GM19328 (cell line): ENCODE measurements around the gene PDCD1LG2.
"Not testable (repeated sequence)": the region's sequence is repeated elsewhere in the genome, so short reads cannot be mapped to it uniquely, and the experiment has no call there.

Source experiments
- ATAC-seq: cut with Tn5 transposase; IDR thresholded peaks from one replicate; pipeline ENCODE4 v1.9.1; 2021; ENCODE audit warnings: mild to moderate bottlenecking, moderate library complexity; ENCODE audit not compliant: unreplicated experiment

Gene PDCD1LG2

DNA sequence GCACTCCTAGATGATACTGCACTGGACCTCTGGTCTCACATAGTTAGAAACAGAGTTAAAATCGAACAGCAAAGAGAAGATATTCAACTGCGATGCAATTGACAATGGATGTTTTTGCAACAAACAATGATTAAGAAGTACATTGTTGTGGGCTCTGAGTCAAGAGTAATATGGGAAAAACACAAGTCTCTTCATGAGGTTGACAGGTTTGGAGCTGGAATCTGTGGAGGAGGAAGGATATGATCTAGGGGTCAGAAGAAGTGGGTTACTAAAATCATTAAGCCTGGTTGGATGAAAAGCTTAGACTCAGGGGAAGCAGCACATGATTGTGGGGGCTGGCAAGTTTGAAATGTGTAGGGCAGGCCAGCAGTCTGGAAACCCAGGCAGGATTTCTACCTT, 53.1 kb downstream of the PDCD1LG2 start:
- ATAC-seq = no peak

DNA sequence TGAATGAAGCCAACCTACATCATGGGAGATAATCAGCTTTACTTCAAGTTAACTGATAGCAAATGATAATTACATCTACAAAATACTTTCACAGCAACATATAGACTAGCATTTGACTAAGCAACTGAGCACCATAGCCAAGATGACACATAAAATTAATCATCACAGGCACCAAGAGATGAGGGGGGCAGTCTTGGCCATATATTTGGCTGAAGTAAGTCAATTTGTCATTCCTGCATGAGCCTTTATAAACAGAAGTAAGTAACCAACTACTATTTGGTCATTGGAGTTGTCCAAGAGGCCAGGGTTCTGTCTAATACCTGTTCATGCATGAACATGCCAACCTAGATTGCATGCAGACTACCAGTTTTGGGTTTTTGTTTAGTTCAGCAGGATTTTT, 53.6 kb downstream of the PDCD1LG2 start:
- ATAC-seq = no peak

DNA sequence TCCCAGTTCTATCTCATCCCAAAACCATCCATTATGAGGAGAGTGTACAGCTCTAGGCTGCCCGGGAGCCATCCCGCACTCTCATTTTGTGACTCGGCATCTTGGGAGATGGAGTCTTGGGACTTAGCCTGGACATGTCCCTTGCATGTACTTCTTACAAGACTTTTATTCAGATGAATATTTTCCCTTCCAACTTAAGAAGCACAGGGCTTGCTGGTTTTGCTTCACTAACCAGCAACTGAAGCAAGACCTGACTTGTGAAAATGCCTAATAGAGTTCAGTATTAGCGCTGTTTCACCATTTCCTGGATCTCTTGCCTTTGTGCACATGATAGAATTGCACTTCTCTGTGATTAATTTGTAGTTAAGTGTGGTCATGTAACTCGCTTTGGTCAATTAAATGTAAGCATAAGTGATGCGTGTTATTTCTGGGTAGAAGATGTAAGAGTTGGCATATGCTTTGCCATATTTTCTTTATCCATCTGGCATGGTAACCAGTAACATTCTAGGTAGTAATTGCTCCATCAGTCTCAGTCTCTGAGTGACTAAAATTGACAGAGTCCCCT, 55.8 kb downstream of the PDCD1LG2 start:
- ATAC-seq = no peak

DNA sequence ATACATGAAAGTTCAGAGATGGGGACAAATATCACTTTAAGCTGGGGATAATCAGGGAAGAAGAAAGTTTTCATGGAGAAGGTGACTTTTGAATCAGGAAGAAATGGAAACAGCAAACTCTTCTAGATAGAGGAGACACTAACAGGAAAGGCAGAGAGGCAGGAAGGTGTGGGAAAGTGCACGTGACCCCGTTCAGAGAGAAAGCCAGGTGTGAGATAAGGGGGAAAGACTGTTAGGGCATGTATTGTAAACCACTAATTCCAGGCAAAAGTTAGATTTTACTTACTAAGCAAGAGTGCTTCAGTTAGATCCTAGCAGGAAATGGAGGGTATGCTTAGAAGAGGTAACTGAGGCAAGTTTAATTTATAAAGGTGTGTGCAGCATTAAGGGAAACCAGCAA, 58.5 kb downstream of the PDCD1LG2 start:
- ATAC-seq = no peak

DNA sequence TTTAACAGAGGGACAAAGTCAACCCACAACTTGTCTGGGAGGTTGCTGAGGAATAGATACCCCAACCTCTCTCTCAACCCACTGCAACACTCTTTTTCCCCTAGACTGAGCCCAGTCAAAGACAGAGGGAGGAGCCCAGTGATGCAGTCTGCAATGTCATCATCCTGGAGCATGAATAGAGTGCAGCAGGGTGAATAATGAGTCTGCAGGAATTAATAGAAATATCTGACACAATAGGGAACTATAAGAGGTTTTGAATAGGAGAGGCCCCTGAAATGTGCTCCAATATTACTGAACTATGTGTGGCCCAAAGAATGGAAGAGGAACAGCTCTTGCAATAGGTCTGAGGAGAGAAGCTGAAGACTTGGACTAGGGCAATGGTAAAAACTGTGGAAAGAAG, 59.1 kb downstream of the PDCD1LG2 start:
- ATAC-seq = no peak

DNA sequence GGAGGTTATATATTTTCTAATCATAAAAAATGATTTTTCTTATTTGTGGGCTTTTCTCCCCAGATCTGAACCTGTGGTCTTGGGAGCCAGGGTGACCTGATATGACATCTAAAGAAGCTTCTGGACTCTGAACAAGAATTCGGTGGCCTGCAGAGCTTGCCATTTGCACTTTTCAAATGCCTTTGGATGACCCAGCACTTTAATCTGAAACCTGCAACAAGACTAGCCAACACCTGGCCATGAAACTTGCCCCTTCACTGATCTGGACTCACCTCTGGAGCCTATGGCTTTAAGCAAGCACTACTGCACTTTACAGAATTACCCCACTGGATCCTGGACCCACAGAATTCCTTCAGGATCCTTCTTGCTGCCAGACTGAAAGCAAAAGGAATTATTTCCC, 59.6 kb downstream of the PDCD1LG2 start:
- no peak for ATAC-seq

DNA sequence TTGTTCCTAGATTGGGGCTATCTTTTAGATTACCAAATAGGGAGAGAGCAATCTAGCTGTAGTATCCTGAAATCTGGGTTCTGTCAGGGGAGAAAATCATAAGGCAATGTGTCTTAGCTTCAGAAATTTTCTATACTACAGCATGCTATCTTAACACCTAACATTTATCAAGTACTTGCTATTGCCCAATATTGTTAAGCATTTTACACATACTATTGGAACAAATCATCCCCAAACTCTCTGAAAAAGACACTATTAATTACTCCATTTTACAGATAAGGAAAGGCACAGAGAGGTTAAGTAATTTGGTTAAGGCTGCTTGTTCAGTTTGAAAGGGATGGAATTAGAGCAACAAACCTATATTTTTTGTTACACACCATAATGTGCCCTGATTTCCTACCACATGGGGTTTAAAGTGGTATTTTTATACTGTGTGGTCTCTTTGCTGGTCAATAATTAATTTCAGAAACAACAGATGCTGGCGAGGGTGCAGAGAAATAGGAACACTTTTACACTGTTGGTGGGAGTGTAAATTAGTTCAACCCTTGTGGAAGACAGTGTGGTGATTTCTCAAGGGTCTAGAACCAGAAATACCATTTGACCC, 61.4 kb downstream of the PDCD1LG2 start:
- no peak for ATAC-seq

DNA sequence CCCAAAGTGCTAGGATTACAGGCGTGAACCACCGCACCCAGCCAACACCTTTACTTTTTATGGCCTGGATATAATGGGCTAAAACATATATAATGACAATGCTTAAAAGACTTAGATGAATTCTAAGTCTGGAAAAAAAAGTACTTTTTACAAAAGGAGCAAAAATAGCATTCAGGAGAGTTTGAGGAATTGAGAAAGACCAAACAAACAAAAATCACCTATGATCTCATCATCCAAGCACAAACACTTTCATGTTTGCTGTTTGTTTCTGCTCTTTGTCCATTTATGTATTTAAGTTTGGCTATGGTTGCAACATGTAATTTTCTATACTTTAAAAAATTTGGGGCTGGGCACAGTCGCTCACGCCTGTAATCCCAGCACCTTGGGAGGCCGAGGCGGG, 63.8 kb downstream of the PDCD1LG2 start:
- no peak for ATAC-seq

DNA sequence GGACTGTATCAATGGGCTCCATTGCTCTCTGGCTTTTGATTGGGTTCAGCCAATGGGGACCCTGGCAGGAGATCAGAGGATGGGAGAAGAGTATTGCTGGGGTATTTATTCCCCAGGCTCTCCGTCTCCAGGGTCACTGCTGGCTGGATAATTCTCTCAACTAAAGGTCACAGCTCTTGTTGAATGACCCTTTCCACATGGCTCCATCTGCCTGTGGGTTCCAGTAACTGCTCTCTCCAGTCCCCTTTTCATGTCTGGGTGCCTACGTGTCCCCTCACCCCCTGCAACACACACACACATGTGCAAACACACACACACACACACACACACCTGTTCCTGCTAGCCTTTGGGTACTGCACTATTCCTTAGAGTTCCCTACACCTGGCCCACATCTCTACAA, 64.7 kb downstream of the PDCD1LG2 start:
- ATAC-seq = no peak

DNA sequence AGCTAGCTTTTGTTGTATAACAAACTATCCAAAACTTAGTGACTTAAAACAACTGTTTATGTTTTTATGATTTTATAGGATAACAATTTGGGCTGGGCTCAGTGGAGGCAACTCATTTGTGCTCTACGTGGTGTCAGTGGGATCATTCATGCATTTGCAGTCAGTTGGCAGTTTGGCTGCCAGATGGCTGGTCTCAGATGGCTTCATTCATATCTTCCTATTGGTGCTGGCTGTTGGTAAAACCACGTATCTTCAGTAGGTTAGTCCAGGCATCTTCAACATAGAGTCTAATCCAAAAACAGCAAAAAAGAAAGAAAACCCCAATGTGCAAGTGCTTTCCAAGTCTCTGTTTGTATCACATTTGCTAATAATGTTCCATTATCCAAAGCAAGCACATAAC, 66.9 kb downstream of the PDCD1LG2 start:
- no peak for ATAC-seq

DNA sequence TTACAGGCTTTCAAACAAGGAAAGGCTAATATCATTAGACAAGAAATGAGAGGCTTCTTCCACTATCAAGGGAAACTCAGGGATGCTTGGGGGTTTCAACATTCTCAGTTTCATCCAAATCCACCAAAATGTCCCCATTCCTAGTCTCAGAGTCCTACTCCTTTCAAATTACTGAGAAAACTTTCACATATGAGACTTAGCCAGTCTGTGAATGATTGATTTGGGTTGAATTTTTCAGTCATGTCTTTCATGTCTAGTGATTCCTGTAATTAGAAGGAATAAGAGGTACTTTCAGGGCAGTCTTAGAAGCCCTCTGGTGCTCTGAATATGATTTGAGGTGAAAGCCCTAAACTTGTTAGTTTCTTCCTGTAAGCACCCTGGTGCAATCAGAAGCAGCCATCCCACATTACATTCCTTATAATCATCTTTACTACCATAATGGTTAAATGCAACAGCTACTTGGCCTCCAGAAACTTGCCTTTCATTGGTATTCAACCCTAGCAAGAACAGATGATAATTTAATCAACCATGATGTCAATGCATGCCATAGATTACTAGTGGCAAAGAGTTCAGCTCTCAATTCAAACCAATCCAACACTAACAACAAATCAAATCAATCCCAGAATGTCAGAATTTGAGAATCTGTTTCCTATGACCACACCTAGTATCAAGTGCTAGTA, 67.8 kb downstream of the PDCD1LG2 start:
- ATAC-seq = no peak

DNA sequence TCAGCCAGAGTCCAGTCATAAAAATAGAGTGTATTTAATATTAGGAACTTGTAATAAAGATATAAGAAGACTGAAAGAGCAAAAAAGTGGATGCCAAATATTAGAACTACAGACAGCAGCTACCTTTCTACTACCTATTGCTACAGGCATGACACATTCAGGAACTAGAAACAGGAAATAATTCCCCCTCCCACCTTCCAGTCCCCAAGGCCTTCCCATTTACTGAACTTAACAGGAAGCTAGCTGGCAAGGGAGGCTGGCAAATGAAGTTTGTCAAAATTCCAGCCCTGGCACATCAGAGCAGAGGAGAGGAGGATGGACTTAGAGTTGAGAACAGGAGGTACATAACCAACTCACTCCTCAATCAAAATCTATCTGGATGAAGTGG, 68.4 kb downstream of the PDCD1LG2 start:
- no peak for ATAC-seq

DNA sequence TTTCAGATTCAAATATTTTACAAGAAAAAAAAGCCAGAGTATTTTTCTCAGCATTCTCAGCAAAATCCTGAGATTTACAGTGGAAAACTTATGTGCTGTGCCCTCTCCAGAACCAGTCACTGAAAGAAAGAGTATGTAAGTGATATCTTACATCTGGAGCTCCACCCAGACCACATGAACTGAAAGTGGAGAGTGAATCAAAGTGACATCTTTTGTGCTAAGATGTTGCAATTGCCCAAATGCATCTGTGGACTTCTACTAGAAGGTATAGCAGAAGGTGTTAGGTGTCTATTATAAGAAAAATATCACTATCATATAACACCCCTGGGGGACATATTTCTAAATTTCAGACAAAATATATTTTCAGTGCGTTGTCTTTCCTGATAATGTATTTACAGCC, 69.5 kb downstream of the PDCD1LG2 start:
- no peak for ATAC-seq

DNA sequence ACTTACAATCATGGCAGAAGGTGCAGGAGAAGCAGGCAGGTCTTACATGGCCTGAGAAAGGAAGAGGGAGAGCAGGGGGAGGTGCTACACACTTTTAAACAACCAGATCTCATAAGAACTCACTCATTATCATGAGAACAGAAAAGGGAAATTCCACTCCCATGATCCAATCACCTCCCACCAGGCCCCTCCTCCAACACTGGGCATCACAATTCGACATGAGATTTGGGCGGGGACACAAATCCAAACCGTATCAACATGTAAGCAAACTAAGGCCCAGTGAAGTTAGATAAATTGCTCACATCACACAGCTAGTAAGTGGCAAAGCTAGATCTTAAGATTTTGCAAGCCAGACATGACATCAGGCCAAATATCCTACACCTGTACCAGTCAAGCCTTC, 70.3 kb downstream of the PDCD1LG2 start:
- no peak for ATAC-seq

DNA sequence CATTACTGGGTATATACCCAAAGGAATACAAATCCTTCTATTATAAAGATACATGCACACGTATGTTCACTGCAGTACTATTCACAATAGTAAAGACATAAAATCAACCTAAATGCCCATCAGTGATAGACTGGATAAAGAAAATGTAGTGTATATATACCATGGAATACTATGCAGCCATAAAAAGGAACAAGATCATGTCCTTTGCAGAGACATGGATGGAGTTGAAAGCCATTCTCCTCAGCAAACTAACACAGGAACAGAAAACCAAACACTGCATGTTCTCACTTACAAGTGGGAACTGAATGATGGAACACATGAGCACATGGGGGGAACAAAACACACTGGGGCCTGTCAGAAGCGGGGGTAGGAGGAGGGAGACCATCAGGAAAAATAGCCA, 71.4 kb downstream of the PDCD1LG2 start:
- not testable (repeated sequence) for ATAC-seq

DNA sequence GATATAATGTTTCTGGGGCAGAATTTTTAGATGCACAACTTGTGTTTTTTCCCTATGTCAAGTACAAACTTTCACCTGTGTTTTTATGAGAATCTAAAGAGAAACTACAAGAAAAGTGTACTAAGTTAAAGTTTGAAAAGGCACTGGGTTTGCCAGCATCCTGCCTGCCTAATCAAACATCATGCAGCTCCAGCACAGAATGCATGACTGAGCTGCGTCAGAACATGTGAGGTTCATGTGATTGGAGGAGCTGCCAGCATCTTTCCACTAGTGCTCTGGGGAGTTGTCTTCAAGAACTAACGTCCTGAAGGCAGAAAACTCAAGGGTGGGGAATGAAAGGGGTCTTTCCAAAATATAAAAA, 72.5 kb downstream of the PDCD1LG2 start:
- ATAC-seq = peak; percentile 44

DNA sequence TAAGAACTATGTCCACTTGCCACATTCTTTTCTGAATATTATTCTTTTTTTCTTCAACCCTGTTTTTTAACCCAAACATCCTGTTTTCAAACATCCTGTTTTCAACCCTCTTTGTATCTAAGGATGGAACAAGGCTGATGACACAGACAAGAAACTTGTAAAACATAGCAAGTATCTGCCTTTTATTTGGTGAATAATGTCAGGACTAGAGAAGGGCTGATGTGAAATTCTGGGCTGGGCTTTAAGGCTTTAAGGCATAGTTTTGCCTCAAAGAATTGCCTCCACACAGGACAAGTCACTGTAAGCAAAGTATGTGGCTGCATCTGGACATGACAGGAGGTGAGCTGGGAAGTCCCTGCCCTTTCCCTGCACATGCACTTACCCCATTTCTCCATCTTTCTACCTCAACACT, 76.1 kb downstream of the PDCD1LG2 start:
- ATAC-seq = peak; percentile 26

DNA sequence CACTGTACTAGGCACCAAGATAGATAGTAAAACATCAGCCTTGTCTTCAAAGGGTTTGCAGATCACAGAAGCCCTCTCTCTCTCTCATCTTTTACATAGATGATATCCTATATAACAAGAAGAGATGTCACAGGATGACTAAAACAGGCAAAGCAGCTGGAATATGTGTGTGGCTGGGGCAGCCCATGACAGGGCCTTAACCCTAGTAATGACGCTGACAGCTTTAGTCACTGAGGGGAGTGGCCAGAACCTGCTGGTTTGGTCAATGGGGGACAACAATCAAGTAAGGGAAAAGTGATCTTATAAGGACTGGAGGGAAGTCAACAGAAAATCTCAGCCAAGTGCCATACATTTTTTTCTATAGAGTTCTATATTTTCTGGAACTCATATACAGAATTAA, 76.7 kb downstream of the PDCD1LG2 start:
- ATAC-seq = no peak

DNA sequence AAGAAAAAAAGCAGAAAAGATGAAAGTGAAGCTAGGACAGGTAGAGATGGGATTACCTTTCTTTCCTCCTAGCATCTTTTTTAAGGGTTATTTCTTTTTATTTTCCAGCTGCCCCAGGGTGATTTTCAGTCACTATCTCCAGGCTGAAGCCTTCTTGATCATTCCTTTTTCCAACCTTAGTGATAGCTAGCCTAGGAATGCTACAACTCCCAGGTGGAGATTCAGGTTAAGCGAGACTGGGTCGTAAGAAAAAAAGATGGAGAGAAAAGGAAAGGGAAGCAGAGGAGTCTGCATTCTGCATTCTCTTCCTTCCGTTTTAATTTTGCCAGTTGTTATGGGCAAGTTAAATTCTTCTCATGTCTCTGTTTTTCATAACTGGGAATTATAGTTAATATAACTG, 81.9 kb downstream of the PDCD1LG2 start:
- ATAC-seq = no peak

DNA sequence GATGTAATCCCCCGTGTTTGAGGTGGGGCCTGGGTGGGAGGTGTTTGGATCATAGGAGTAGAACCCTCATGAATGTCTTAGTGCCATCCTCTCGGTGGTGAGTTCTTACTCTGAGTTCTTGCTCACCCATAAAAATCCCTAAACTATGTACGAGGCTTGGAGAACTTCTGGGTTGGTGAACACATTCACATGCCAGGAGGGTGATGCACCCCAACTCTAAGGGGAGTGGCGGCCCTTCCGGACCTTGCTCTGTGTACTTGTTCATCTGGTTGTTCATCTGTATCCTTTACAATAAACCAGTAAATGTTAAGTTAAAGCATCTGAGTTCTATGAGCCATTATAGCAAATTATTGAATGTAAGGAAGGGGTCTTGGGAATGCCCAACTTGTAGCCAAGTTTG, 82.6 kb downstream of the PDCD1LG2 start:
- no peak for ATAC-seq

DNA sequence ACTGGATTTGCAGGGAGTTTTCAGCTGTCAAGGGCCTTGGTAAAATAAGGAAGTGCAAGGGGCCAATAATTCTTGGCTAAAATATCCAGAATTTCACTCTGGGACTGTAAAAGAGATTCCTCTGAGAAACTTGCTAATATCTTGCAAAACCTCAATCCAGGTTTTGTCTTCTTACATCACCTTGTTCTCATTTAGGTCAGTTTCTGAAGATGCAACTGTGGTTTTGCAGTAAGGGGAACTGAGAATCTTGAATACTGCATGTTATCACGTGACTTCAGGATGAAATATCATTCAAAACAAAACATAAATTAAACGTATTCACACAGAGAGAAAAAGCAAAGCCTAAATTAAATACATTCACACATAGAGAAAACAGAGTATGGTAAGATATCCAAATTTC, 83.6 kb downstream of the PDCD1LG2 start:
- peak; percentile 65 for ATAC-seq

DNA sequence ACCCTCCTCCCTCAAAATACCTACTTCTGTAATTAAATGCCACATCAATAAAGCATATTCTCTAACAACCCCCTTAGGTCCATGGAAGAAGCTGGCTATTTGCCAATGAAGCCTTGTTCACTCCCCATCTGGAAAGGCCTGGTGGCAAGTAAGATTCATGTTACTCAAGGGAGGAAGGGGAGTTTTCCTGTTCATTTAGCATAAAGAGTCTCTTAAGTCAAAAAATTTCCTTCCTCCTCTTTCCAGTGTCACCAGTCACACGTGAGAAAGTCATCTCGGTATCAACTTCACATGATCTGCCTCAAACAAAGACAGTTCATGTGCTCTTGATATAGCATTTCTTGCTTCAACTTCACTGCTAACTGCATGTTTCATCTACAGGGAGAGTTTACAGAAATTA, 85.8 kb downstream of the PDCD1LG2 start:
- no peak for ATAC-seq
